Measurements from ENCODE around the gene CUBN. TPM values are rescaled to one million over a fixed set of nuclear protein-coding genes. Genes with fewer than 3 reads are reported as not detected.

CUBN gene
- total RNA-seq, 2 donors from 2014 or later: 1.3 to 9.7 TPM

DNA sequence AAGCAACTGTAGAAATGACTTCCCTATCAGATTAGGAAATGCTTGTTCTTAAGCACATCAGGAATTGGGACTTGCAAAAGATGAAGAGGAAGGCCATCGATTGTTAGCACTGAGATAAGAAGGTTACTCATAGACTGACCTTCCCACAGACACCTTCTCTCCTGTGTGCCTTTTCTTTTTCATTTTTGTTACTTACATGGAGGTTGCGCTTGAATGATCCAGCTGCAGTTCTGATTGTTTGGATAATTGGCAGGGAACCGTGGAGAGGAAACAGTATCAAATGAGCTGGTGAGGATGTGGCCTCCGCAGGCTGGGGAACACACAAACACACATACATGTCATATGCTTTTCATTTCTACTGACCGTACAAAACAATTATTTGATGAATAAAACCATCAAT, 177.5 kb downstream of the CUBN start:
- H3K9me3 ChIP-seq: no peaks in the 10 kb centered on the region
- H3K4me3 ChIP-seq: no peak overlapping the region
- TF ChIP-seq, protein P1, sequence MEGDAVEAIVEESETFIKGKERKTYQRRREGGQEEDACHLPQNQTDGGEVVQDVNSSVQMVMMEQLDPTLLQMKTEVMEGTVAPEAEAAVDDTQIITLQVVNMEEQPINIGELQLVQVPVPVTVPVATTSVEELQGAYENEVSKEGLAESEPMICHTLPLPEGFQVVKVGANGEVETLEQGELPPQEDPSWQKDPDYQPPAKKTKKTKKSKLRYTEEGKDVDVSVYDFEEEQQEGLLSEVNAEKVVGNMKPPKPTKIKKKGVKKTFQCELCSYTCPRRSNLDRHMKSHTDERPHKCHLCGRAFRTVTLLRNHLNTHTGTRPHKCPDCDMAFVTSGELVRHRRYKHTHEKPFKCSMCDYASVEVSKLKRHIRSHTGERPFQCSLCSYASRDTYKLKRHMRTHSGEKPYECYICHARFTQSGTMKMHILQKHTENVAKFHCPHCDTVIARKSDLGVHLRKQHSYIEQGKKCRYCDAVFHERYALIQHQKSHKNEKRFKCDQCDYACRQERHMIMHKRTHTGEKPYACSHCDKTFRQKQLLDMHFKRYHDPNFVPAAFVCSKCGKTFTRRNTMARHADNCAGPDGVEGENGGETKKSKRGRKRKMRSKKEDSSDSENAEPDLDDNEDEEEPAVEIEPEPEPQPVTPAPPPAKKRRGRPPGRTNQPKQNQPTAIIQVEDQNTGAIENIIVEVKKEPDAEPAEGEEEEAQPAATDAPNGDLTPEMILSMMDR (IDR thresholded peaks at IDR 0.05): no peak
- no peaks in the 10 kb centered on the region for H3K4me1 ChIP-seq (replicated peaks)
- no peaks in the 10 kb centered on the region for H3K27me3 ChIP-seq (replicated peaks; ENCODE audit: insufficient read depth)
- DNase-seq (ENCODE audit: low spot score): no peak
- H3K27ac ChIP-seq: no peak overlapping the region
- intact Hi-C loops (cut with DNase I): no loop called here
- WGBS: 66% methylated on average over 5 of the region's 5 CpGs
- no peaks in the 10 kb centered on the region for H3K36me3 ChIP-seq

DNA sequence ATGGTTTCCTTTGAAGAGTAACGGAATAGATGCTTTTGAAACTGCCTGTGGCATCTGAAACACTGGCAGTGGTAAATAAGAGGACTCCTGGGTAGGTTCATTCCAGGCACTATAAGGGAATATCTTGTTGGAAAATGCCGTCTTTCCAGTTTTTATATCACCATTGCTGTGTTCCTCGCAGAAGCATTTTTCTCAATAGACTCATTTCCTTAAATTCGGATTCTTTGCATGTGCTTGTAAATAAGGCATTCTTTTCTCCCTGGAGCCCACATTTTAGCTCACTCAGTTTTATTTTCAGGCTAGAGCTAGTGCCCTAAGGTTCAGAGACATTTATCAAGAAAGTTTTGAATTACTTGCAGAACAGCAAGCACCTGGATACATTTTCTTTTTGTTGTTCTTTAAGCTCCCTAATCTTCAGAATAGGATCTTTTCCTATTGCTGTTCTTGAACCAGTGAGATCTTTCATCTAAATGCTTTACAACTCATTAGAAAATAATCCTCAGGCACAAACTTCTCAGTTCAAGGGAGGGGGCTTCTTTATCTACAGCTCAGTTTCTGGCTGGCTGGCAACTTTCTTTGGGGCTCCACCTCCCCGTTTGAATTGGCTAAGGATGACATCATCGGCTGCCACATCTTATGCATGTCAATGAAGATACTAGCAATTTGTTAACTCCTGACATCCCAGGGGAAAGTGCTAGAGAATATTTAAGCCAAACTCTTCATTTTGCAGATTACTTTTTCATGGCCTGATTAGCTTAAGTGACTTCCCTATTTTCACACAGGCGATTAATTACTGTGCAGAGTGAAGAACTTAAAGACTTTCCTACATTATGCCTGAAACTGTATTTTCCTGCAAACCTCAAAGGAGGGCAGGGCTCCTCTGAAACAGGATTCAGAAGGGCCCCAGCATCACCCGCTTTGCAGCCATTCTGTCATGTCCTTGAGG, 178.7 kb downstream of the CUBN start:
- intact Hi-C loops (cut with DNase I): no loop called here
- no peak overlapping the region for H3K4me3 ChIP-seq
- no peaks in the 10 kb centered on the region for H3K9me3 ChIP-seq
- H3K36me3 ChIP-seq: no peaks in the 10 kb centered on the region
- H3K27me3 ChIP-seq (replicated peaks; ENCODE audit: insufficient read depth): no peaks in the 10 kb centered on the region
- H3K27ac ChIP-seq: no peak overlapping the region
- no peaks in the 10 kb centered on the region for H3K4me1 ChIP-seq (replicated peaks)
- TF ChIP-seq, protein P1 (IDR thresholded peaks at IDR 0.05): no peak
- TF ChIP-seq POLR2AphosphoS5 (IDR thresholded peaks at IDR 0.05) (no peak), POLR2A (IDR thresholded peaks at IDR 0.05) (no peak)
- WGBS: 53% methylated on average over 8 of the region's 8 CpGs
- no peak for DNase-seq (ENCODE audit: low spot score)

DNA sequence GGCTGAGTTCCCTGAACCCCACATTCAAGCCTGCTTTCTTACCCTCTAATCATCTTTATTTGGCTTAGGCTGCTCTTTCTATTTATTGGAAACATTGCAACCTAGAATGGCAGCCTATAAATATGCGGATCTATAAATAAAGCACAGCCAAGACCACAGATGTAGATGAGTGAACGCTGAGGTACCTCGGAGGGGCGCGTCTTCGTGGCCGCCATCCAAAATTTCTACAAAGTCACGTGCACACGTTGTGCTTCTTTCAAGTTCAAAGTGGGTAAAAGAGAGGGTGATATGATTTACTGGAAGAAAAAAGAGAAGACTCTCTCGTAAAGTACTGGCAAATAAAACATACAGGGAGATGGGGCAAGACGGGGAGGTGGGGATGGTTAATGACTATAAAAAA, 179.8 kb downstream of the CUBN start:
- intact Hi-C loops (cut with DNase I): no loop called here
- no peak overlapping the region for H3K4me3 ChIP-seq
- no peak overlapping the region for H3K27ac ChIP-seq
- WGBS: 11% methylated on average over 11 of the region's 11 CpGs
- no peak for DNase-seq (ENCODE audit: low spot score)
- no peaks in the 10 kb centered on the region for H3K9me3 ChIP-seq
- no peaks in the 10 kb centered on the region for H3K4me1 ChIP-seq (replicated peaks)
- no peak for TF ChIP-seq POLR2AphosphoS5 (IDR thresholded peaks at IDR 0.05)
- TF ChIP-seq POLR2A (IDR thresholded peaks at IDR 0.05): no peak
- TF ChIP-seq, protein P1 (IDR thresholded peaks at IDR 0.05): no peak
- no peaks in the 10 kb centered on the region for H3K36me3 ChIP-seq
- H3K27me3 ChIP-seq (replicated peaks; ENCODE audit: insufficient read depth): no peaks in the 10 kb centered on the region

DNA sequence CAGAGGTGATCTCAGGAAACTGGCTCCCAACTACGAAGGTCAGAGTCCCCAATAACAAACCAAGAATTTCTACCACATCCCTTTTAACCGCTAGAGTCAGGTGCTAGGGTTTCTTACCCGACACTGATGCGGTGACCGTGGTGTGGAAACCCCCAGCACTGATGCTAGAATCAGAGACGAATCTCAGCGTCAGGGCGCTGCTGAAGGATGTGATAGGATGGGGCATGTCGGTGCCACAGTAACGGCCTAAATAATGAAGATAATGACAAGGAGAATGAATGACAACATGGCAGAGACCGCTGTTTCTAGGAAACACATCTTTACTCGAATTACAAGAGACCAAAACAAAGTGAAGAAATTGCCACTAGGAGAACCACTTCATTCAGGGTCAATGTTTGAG, 181.2 kb downstream of the CUBN start:
- H3K4me3 ChIP-seq: no peak overlapping the region
- H3K27ac ChIP-seq: no peak overlapping the region
- intact Hi-C loops (cut with DNase I): no loop called here
- H3K4me1 ChIP-seq (replicated peaks): no peaks in the 10 kb centered on the region
- no peak for DNase-seq (ENCODE audit: low spot score)
- H3K36me3 ChIP-seq: no peaks in the 10 kb centered on the region
- H3K9me3 ChIP-seq: no peaks in the 10 kb centered on the region
- no peaks in the 10 kb centered on the region for H3K27me3 ChIP-seq (replicated peaks; ENCODE audit: insufficient read depth)
- 92% methylated on average over 12 of the region's 12 CpGs for WGBS
- TF ChIP-seq POLR2A (IDR thresholded peaks at IDR 0.05) (no peak), POLR2AphosphoS5 (IDR thresholded peaks at IDR 0.05) (no peak)
- TF ChIP-seq, protein P1 (IDR thresholded peaks at IDR 0.05): no peak

DNA sequence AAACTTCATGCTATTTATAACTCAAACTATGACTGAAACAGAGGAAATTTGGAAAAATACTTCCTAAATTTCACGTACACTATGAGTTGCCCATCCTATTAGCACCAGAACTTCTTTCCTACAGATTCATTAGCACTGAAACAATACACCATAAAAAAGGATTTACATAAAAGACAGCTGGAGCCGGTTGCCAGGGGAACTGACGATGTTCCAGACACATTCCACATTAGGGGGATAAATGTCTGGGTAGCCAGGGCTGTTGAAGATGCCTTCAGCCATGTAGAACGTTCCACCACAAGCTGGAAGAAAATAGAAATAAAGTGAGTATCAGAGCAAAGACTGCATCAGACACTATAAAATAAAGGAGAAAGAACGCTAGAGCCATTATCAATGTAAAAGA, 182.5 kb downstream of the CUBN start:
- no peak for TF ChIP-seq POLR2A (IDR thresholded peaks at IDR 0.05)
- TF ChIP-seq POLR2AphosphoS5 (IDR thresholded peaks at IDR 0.05): no peak
- TF ChIP-seq, protein P1 (IDR thresholded peaks at IDR 0.05): no peak
- no peaks in the 10 kb centered on the region for H3K4me1 ChIP-seq (replicated peaks)
- H3K27ac ChIP-seq: no peak overlapping the region
- 86% methylated on average over 5 of the region's 5 CpGs for WGBS
- H3K4me3 ChIP-seq: no peak overlapping the region
- no peaks in the 10 kb centered on the region for H3K36me3 ChIP-seq
- H3K9me3 ChIP-seq: no peaks in the 10 kb centered on the region
- DNase-seq (ENCODE audit: low spot score): no peak
- intact Hi-C loops (cut with DNase I): no loop called here
- H3K27me3 ChIP-seq (replicated peaks; ENCODE audit: insufficient read depth): no peaks in the 10 kb centered on the region

All from prostate gland (tissue), 2 donors.